Measurements from ENCODE around the gene RBM19. TPM values are rescaled to one million over a fixed set of nuclear protein-coding genes. Genes with fewer than 3 reads are reported as not detected.

Gene RBM19
- total RNA-seq, 1 donor from 2014 or later = 36.4 TPM

- ATAC-seq (no peak), DNase-seq (no peak)
- no peak overlapping the region for H3K4me3 ChIP-seq
- H3K9me3 ChIP-seq = no peaks in the 10 kb centered on the region
- no peak overlapping the region for H3K27ac ChIP-seq
- peaks cover 93% of the 10 kb centered on the region for H3K36me3 ChIP-seq
- H3K4me1 ChIP-seq = no peaks in the 10 kb centered on the region
- no peak for TF ChIP-seq CTCF (IDR thresholded peaks at IDR 0.05)
- intact Hi-C loops (cut with DNase I) = no loop called here
- no peaks in the 10 kb centered on the region for H3K27me3 ChIP-seq
Observed at GRCh38 chr12:113958108-113958507, 8.0 kb downstream of the RBM19 start.

- H3K36me3 ChIP-seq = peaks cover 98% of the 10 kb centered on the region
- ATAC-seq = no peak
Observed at GRCh38 chr12:113957627-113958026, 8.5 kb downstream of the RBM19 start.

GRCh38 chr12:113955109-113955970 lies 10.8 kb downstream of the RBM19 start:
- ATAC-seq = no peak
- H3K27me3 ChIP-seq = no peaks in the 10 kb centered on the region
- no peak overlapping the region for H3K27ac ChIP-seq
- peak; percentile 17 for TF ChIP-seq CTCF (IDR thresholded peaks at IDR 0.05)
- H3K36me3 ChIP-seq = peaks cover 88% of the 10 kb centered on the region
- DNase-seq = no peak
- intact Hi-C loops (cut with DNase I) = no loop called here
- no peak overlapping the region for H3K4me3 ChIP-seq
- no peaks in the 10 kb centered on the region for H3K4me1 ChIP-seq
- H3K9me3 ChIP-seq = no peaks in the 10 kb centered on the region

More at GRCh38 chr12:113957627-113958026, 8.5 kb downstream of the RBM19 start:
- H3K4me1 ChIP-seq = no peaks in the 10 kb centered on the region
- no peaks in the 10 kb centered on the region for H3K27me3 ChIP-seq
- H3K4me3 ChIP-seq = no peak overlapping the region
- DNase-seq = no peak
- H3K27ac ChIP-seq = no peak overlapping the region
- TF ChIP-seq CTCF (IDR thresholded peaks at IDR 0.05) = no peak
- intact Hi-C loops (cut with DNase I) = no loop called here
- no peaks in the 10 kb centered on the region for H3K9me3 ChIP-seq

- no peaks in the 10 kb centered on the region for H3K4me1 ChIP-seq
- no peak overlapping the region for H3K4me3 ChIP-seq
- no peak overlapping the region for H3K27ac ChIP-seq
- H3K9me3 ChIP-seq = no peaks in the 10 kb centered on the region
- ATAC-seq = no peak
- H3K27me3 ChIP-seq = no peaks in the 10 kb centered on the region
- TF ChIP-seq CTCF (IDR thresholded peaks at IDR 0.05) = no peak
- no peak for DNase-seq
- intact Hi-C loops (cut with DNase I) = no loop called here
- H3K36me3 ChIP-seq = peaks cover 86% of the 10 kb centered on the region
Observed at GRCh38 chr12:113954547-113954946, 11.6 kb downstream of the RBM19 start.

DNA sequence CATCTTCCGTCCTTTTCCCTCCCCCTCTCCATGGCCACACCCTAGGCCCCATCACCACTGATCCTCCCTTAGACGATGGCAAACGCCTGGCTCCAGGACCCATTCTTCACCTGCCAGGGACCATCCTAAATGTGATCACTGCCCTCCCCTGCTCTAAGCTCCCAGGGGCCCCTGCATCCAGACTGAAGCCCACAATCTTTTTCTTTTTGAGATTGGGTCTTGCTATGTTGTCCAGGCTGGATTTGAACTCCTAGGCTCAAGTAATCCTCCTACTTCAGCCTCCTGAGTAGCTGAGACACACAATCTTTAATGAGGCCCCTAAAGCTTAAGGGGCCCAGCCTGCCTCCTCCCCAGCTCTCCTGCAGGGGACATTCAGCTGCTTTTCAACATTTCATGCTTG lies 15.3 kb downstream of the RBM19 start:
- Histone ChIP-seq H3K9me3 (no peaks in the 10 kb centered on the region), H3K36me3 (peaks cover 84% of the 10 kb centered on the region), H3K27me3 (no peaks in the 10 kb centered on the region), H3K4me3 (no peak overlapping the region), H3K27ac (no peak overlapping the region), H3K4me1 (no peaks in the 10 kb centered on the region)
- intact Hi-C loops (cut with DNase I) = no loop called here
- DNase-seq (no peak), ATAC-seq (no peak)
- TF ChIP-seq CTCF (IDR thresholded peaks at IDR 0.05) = no peak

Data from upper lobe of right lung (tissue), 1 donor.